GM18505 (cell line): ENCODE data around the gene KIAA0408.
"Not testable (repeated sequence)": the region's sequence is repeated elsewhere in the genome, so short reads cannot be mapped to it uniquely, and the experiment has no call there.

Source experiments
- ATAC-seq: cut with Tn5 transposase; IDR thresholded peaks from one replicate; pipeline ENCODE4 v1.9.1; 2021; ENCODE audit not compliant: unreplicated experiment
- POLR2A ChIP-seq: IDR thresholded peaks from 4 replicates; pipeline ENCODE4 v1.6.1; 2011; ENCODE audit warnings: borderline replicate concordance; ENCODE audit not compliant: insufficient read depth, insufficient read length; ENCODE audit errors: extremely low read depth

KIAA0408 gene

DNA sequence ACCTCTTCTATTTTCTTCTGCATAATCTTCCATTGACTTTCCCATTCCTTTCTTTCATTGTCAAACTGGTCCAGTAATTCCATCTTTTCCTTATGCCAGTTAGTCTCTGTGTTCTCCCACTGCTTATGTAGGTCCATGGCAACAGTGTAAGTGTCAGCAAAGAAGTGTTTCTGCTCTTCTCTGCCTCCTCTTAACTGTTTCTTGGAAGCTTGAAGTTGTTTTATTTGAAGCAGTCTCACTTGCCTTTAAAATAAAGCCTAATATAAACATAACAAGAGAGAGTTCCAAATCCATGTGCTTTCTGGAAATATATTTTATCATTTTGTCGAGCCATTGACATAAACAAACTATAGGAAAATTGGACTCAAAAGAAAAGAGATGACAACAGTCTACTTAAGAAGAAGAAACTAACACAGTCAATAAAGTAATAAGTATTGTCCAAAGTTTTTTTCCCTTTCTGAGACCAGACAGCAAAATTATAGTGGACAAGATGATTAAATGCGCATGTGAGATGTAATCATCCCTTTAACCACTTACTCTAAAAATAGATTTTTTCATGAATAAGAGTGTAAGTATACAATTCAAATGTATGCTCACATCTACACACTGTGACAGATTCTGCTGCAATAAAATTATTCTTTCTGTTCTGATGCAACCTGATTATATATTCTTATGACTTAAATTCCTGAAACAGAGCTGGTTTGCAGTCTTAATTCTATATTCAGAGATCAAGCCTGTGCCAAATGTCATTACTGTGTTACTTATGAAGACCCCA, 5.2 kb downstream of the KIAA0408 start:
- ATAC-seq: no peak
- TF ChIP-seq POLR2A: no peak

- TF ChIP-seq POLR2A: no peak
- ATAC-seq: no peak
Measured at GRCh38 chr6:127452803-127453202, 6.4 kb downstream of the KIAA0408 start.

- ATAC-seq: no peak
- no peak for TF ChIP-seq POLR2A
Measured at GRCh38 chr6:127451388-127451787, 7.8 kb downstream of the KIAA0408 start.

DNA sequence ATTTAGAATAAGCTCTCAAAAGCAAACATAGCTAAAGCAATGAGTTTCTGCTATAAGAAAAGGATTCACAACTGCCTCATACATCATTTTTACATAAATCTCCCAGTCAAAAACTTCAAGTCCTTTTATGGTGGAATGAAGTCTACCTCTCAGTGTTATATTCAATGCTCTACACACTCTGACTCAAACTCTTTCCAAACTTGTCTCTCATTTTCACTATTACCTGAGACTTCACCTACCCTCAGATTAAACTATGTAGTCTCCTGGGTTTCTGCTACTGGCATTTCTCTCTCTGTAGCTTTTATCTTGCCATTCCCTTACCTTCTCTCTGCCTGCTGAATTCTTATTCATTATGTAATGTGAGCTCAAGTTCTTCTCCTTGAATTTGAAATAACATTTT, 11.4 kb downstream of the KIAA0408 start:
- TF ChIP-seq POLR2A: no peak
- no peak for ATAC-seq

DNA sequence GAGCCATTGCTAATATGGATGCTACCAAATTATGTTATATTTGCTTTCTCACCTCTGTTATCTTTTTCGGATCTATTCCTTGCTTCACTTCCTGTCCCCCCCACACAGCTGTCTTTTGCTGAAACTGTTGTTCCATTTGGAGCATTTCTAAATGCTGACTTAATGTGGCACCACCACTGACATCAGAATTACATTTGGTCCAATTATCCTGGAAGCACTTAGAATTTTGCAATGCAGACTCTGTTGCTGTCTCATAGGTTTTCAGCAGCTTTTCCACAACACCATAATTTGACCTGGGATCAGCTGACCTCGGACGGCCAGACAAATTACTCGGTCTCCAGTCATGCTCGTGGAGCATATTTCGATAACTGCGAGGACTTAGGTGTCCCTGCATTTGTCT, 12.8 kb downstream of the KIAA0408 start:
- TF ChIP-seq POLR2A: no peak

GRCh38 chr6:127441881-127442280, 17.3 kb downstream of the KIAA0408 start:
- no peak for TF ChIP-seq POLR2A
- ATAC-seq: no peak

More for the DNA sequence above, 12.8 kb downstream of the KIAA0408 start:
- no peak for ATAC-seq

DNA sequence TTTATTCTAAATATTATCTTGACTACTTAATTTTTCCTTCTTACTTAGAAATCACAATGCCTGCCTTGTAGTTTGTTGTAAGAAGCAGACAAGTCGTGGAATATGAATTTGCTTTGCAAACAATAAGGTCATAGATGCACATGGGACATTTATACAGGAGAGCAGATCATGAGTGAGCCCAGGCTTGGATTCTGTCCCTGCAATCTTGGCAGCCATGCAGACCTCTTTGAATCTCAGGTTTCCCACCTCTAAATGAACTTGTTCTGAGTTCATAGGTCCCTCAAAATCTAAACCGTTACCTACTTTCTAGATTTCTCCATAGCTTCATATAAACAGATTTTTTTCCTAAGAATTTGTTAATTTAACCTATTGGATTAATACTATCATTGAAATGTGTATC, 19.5 kb downstream of the KIAA0408 start:
- no peak for ATAC-seq
- TF ChIP-seq POLR2A: no peak

GRCh38 chr6:127436578-127437110, 22.5 kb downstream of the KIAA0408 start:
- TF ChIP-seq POLR2A: no peak

GRCh38 chr6:127435626-127436220, 23.5 kb downstream of the KIAA0408 start:
- no peak for ATAC-seq
- TF ChIP-seq POLR2A: no peak

More at GRCh38 chr6:127436578-127437110, 22.5 kb downstream of the KIAA0408 start:
- no peak for ATAC-seq

- ATAC-seq: no peak
- no peak for TF ChIP-seq POLR2A
Measured at GRCh38 chr6:127434651-127435050, 24.5 kb downstream of the KIAA0408 start.

GRCh38 chr6:127428562-127428961, 30.6 kb downstream of the KIAA0408 start:
- not testable (repeated sequence) for ATAC-seq

- ATAC-seq: no peak
- no peak for TF ChIP-seq POLR2A
Measured at GRCh38 chr6:127423921-127424320, 35.3 kb downstream of the KIAA0408 start.

DNA sequence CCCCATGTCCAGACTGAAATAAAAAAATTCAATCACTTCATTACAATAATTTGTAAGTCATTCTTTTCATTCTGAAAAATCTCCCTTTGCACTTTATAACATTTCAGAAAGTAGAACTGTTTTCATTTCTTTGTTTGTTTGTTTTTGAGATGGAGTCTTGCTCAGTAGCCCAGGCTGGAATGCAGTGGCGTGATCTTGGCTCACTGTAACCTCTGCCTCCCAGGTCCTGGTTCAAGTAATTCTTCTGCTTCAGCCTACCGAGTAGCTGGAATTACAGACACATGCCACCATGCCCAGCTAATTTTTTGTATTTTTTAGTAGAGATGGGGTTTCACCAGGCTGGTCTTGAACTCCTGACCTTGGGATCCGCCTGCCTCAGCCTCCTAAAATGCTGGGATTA, 38.0 kb downstream of the KIAA0408 start:
- ATAC-seq: not testable (repeated sequence)

DNA sequence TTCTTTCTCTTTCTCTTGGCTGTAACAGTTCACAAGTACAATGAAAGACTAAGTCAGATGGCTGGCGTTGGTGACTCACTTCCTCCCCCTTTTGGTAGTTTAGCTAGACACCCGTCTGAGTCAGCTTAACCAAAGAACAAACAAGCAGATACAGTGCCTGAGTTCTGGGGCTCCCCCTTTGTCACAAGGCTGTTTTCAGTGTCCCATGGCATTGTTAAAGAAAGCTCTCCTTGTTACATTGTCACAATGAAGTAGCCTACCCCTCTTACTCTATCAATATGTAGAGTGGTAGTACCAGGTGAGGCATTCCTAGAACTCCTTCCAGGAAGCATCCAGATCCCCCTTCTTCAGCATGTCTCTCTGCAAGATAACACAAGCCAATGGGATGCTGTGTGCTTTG, 38.6 kb downstream of the KIAA0408 start:
- no peak for TF ChIP-seq POLR2A

More for the DNA sequence above, 38.6 kb downstream of the KIAA0408 start:
- ATAC-seq: peak; percentile 100
